ENCODE measurements around the gene VPS8. TPM values are rescaled to one million over a fixed set of nuclear protein-coding genes. Genes with fewer than 3 reads are reported as not detected.

VPS8 gene
- total RNA-seq, 1 experiment from 2014 or later = 33.8 TPM

- H3K4me1 Mint-ChIP-seq (ENCODE audit: insufficient read depth, unreplicated experiment) = no peaks in the 10 kb centered on the region
- H3K36me3 Mint-ChIP-seq (ENCODE audit: insufficient read depth, unreplicated experiment) = peaks cover 56% of the 10 kb centered on the region
- no peaks in the 10 kb centered on the region for H3K9me3 Mint-ChIP-seq (ENCODE audit: unreplicated experiment)
- ChIA-PET CTCF (interaction anchor here (0.7 kb wide), 1 partner anchor 17 kb away, joined by 4 read pairs; no protein-coding TSS in a partner anchor), POLR2A (interaction anchor here (0.7 kb wide), 1 partner anchor 19 kb away, joined by 4 read pairs; no protein-coding TSS in a partner anchor)
- no peak overlapping the region for H3K4me3 Mint-ChIP-seq (ENCODE audit: unreplicated experiment)
- H3K27ac Mint-ChIP-seq (ENCODE audit: low read depth, unreplicated experiment) = no peak overlapping the region
- TF ChIP-seq CTCF (IDR thresholded peaks at IDR 0.05; ENCODE audit: unreplicated experiment) = no peak
- no TSS peak for BruUV-seq (replicated peaks)
- H3K27me3 Mint-ChIP-seq (ENCODE audit: insufficient read depth, unreplicated experiment) = no peaks in the 10 kb centered on the region
- intact Hi-C loops (cut with micrococcal nuclease) = no loop called here
- DNase-seq (ENCODE audit: unreplicated experiment) = no peak
Measured at GRCh38 chr3:184832044-184832443, 20.1 kb downstream of the VPS8 start.

- peaks cover 50% of the 10 kb centered on the region for H3K36me3 Mint-ChIP-seq (ENCODE audit: insufficient read depth, unreplicated experiment)
- H3K27ac Mint-ChIP-seq (ENCODE audit: low read depth, unreplicated experiment) = no peak overlapping the region
- no peaks in the 10 kb centered on the region for H3K9me3 Mint-ChIP-seq (ENCODE audit: unreplicated experiment)
- no peak overlapping the region for H3K4me3 Mint-ChIP-seq (ENCODE audit: unreplicated experiment)
- no peak for DNase-seq (ENCODE audit: unreplicated experiment)
- no TSS peak for BruUV-seq (replicated peaks)
- TF ChIP-seq CTCF (IDR thresholded peaks at IDR 0.05; ENCODE audit: unreplicated experiment) = no peak
- intact Hi-C loops (cut with micrococcal nuclease) = no loop called here
- POLR2A ChIA-PET = no interaction called here
- no peaks in the 10 kb centered on the region for H3K27me3 Mint-ChIP-seq (ENCODE audit: insufficient read depth, unreplicated experiment)
- H3K4me1 Mint-ChIP-seq (ENCODE audit: insufficient read depth, unreplicated experiment) = no peaks in the 10 kb centered on the region
- CTCF ChIA-PET = no interaction called here
Measured at GRCh38 chr3:184832903-184833302, 20.9 kb downstream of the VPS8 start.

- no TSS peak for BruUV-seq (replicated peaks)
- DNase-seq (ENCODE audit: unreplicated experiment) = no peak
- CTCF ChIA-PET = interaction anchor here (0.6 to 1.3 kb wide), 4 partner anchors 34 to 472 kb away, joined by 3 read pairs; no protein-coding TSS in a partner anchor
- no peak overlapping the region for H3K4me3 Mint-ChIP-seq (ENCODE audit: unreplicated experiment)
- intact Hi-C loops (cut with micrococcal nuclease) = no loop called here
- no peak for TF ChIP-seq CTCF (IDR thresholded peaks at IDR 0.05; ENCODE audit: unreplicated experiment)
- peaks cover 35% of the 10 kb centered on the region for H3K36me3 Mint-ChIP-seq (ENCODE audit: insufficient read depth, unreplicated experiment)
- no peak overlapping the region for H3K27ac Mint-ChIP-seq (ENCODE audit: low read depth, unreplicated experiment)
- H3K4me1 Mint-ChIP-seq (ENCODE audit: insufficient read depth, unreplicated experiment) = no peaks in the 10 kb centered on the region
- POLR2A ChIA-PET = interaction anchor here (0.7 to 1.2 kb wide), 2 partner anchors 13 to 313 kb away, joined by 3 to 4 read pairs; no protein-coding TSS in a partner anchor
- H3K27me3 Mint-ChIP-seq (ENCODE audit: insufficient read depth, unreplicated experiment) = no peaks in the 10 kb centered on the region
- H3K9me3 Mint-ChIP-seq (ENCODE audit: unreplicated experiment) = no peaks in the 10 kb centered on the region
Measured at GRCh38 chr3:184836090-184836822, 24.3 kb downstream of the VPS8 start.

- intact Hi-C loops (cut with micrococcal nuclease) = no loop called here
- ChIA-PET CTCF (no interaction called here), POLR2A (no interaction called here)
- no peak overlapping the region for H3K4me3 Mint-ChIP-seq (ENCODE audit: unreplicated experiment)
- BruUV-seq (replicated peaks) = no TSS peak
- no peaks in the 10 kb centered on the region for H3K27me3 Mint-ChIP-seq (ENCODE audit: insufficient read depth, unreplicated experiment)
- peaks cover 7% of the 10 kb centered on the region for H3K4me1 Mint-ChIP-seq (ENCODE audit: insufficient read depth, unreplicated experiment)
- no peak for DNase-seq (ENCODE audit: unreplicated experiment)
- no peak overlapping the region for H3K27ac Mint-ChIP-seq (ENCODE audit: low read depth, unreplicated experiment)
- TF ChIP-seq CTCF (IDR thresholded peaks at IDR 0.05; ENCODE audit: unreplicated experiment) = no peak
- H3K9me3 Mint-ChIP-seq (ENCODE audit: unreplicated experiment) = no peaks in the 10 kb centered on the region
- no peaks in the 10 kb centered on the region for H3K36me3 Mint-ChIP-seq (ENCODE audit: insufficient read depth, unreplicated experiment)
Measured at GRCh38 chr3:184842433-184842832, 30.5 kb downstream of the VPS8 start.
